Measurements from ENCODE around the gene ANKRD12.

The ANKRD12 gene

GRCh38 chr18:9097349-9097748 lies 39.2 kb upstream of the ANKRD12 start:
- H3K4me2 ChIP-seq (ENCODE audit: insufficient read depth, low read length, poor library complexity, severe bottlenecking), result no peak overlapping the region
- H3K14ac ChIP-seq (ENCODE audit: low read length), result no peak overlapping the region
- no peak overlapping the region for H3K4ac ChIP-seq (ENCODE audit: low read length)
- H2BK15ac ChIP-seq (ENCODE audit: low read length), result no peak overlapping the region
- peak overlapping the region; percentile 21 for H2AFZ ChIP-seq (ENCODE audit: low read length)
- H3K79me1 ChIP-seq (ENCODE audit: low read depth, low read length), result no peaks in the 10 kb centered on the region
- no peak overlapping the region for H2BK120ac ChIP-seq (ENCODE audit: low read depth, low read length)
- no peak overlapping the region for H4K8ac ChIP-seq (ENCODE audit: low read depth, low read length)
- H3K27ac ChIP-seq (replicated peaks; ENCODE audit: low read length), result no peak overlapping the region
- no peaks in the 10 kb centered on the region for H3K9me3 ChIP-seq (replicated peaks in 1 of 2; ENCODE audit: control insufficient read depth in 2 of 2, insufficient read depth in 1 of 2, low read depth in 1 of 2, low read length in 2 of 2)
- no peaks in the 10 kb centered on the region for H3K36me3 ChIP-seq (replicated peaks in 1 of 2; ENCODE audit: control insufficient read depth in 2 of 2, insufficient read depth in 2 of 2, low read length in 2 of 2)
- no peak for DNase-seq (ENCODE audit: low spot score)
- H2AK5ac ChIP-seq (ENCODE audit: low read depth, low read length), result no peak overlapping the region
- H4K91ac ChIP-seq (ENCODE audit: low read depth, low read length, poor library complexity), result no peak overlapping the region
- no CpG with 5 or more reads among the region's 2 CpGs for WGBS, 2 donors (ENCODE audit: extremely low coverage in 2 of 2, insufficient read length in 2 of 2, insufficient replicate concordance in 1 of 2)
- H2BK12ac ChIP-seq (ENCODE audit: low read length), result no peak overlapping the region
- no peaks in the 10 kb centered on the region for H3K27me3 ChIP-seq (ENCODE audit: control insufficient read depth in 3 of 3, insufficient read depth in 3 of 3, low read depth in 1 of 3, low read length in 3 of 3)
- no peak overlapping the region for H3K18ac ChIP-seq (ENCODE audit: low read length)
- no peak overlapping the region for H3K4me3 ChIP-seq (ENCODE audit: low read length in 2 of 2)
- no peak overlapping the region for H3K23ac ChIP-seq (ENCODE audit: low read depth, low read length, poor library complexity)
- no peak overlapping the region for H3K9ac ChIP-seq (ENCODE audit: low read depth, low read length, poor library complexity)
- H2BK5ac ChIP-seq (ENCODE audit: low read length), result no peak overlapping the region
- peaks cover 0 to 7% of the 10 kb centered on the region in 2 donors for H3K4me1 ChIP-seq (ENCODE audit: control insufficient read depth in 2 of 2, insufficient read depth in 1 of 2, low read depth in 1 of 2, low read length in 2 of 2)

GRCh38 chr18:9100796-9101195 lies 35.8 kb upstream of the ANKRD12 start:
- Histone ChIP-seq H3K4me3 (ENCODE audit: low read length in 2 of 2) (no peak overlapping the region), H2BK15ac (ENCODE audit: low read length) (no peak overlapping the region), H4K8ac (ENCODE audit: low read depth, low read length) (no peak overlapping the region), H3K23ac (ENCODE audit: low read depth, low read length, poor library complexity) (no peak overlapping the region), H3K4me2 (ENCODE audit: insufficient read depth, low read length, poor library complexity, severe bottlenecking) (no peak overlapping the region), H3K36me3 (replicated peaks in 1 of 2; ENCODE audit: control insufficient read depth in 2 of 2, insufficient read depth in 2 of 2, low read length in 2 of 2) (peaks cover 0 to 20% of the 10 kb centered on the region in 2 donors), H3K9ac (ENCODE audit: low read depth, low read length, poor library complexity) (no peak overlapping the region), H3K27ac (replicated peaks; ENCODE audit: low read length) (no peak overlapping the region), H2BK120ac (ENCODE audit: low read depth, low read length) (no peak overlapping the region), H3K9me3 (replicated peaks in 1 of 2; ENCODE audit: control insufficient read depth in 2 of 2, insufficient read depth in 1 of 2, low read depth in 1 of 2, low read length in 2 of 2) (no peaks in the 10 kb centered on the region), H3K14ac (ENCODE audit: low read length) (no peak overlapping the region), H3K18ac (ENCODE audit: low read length) (no peak overlapping the region), H2BK12ac (ENCODE audit: low read length) (no peak overlapping the region), H3K4me1 (ENCODE audit: control insufficient read depth in 2 of 2, insufficient read depth in 1 of 2, low read depth in 1 of 2, low read length in 2 of 2) (peaks cover under 1 to 19% of the 10 kb centered on the region in 2 donors), H2AK5ac (ENCODE audit: low read depth, low read length) (no peak overlapping the region), H2BK5ac (ENCODE audit: low read length) (no peak overlapping the region), H3K79me1 (ENCODE audit: low read depth, low read length) (no peaks in the 10 kb centered on the region), H4K91ac (ENCODE audit: low read depth, low read length, poor library complexity) (no peak overlapping the region), H3K27me3 (ENCODE audit: control insufficient read depth in 3 of 3, insufficient read depth in 3 of 3, low read depth in 1 of 3, low read length in 3 of 3) (no peaks in the 10 kb centered on the region), H3K4ac (ENCODE audit: low read length) (no peak overlapping the region), H2AFZ (ENCODE audit: low read length) (no peak overlapping the region)
- no CpG with 5 or more reads among the region's 3 CpGs for WGBS, 2 donors (ENCODE audit: extremely low coverage in 2 of 2, insufficient read length in 2 of 2, insufficient replicate concordance in 1 of 2)
- no peak for DNase-seq (ENCODE audit: low spot score)

GRCh38 chr18:9101730-9102507 lies 34.7 kb upstream of the ANKRD12 start:
- Histone ChIP-seq H4K8ac (ENCODE audit: low read depth, low read length) (no peak overlapping the region), H3K14ac (ENCODE audit: low read length) (no peak overlapping the region), H3K27me3 (ENCODE audit: control insufficient read depth in 3 of 3, insufficient read depth in 3 of 3, low read depth in 1 of 3, low read length in 3 of 3) (no peaks in the 10 kb centered on the region), H4K91ac (ENCODE audit: low read depth, low read length, poor library complexity) (no peak overlapping the region), H3K23ac (ENCODE audit: low read depth, low read length, poor library complexity) (no peak overlapping the region), H3K4me1 (ENCODE audit: control insufficient read depth in 2 of 2, insufficient read depth in 1 of 2, low read depth in 1 of 2, low read length in 2 of 2) (peaks cover 4 to 25% of the 10 kb centered on the region in 2 donors), H3K79me1 (ENCODE audit: low read depth, low read length) (no peaks in the 10 kb centered on the region), H3K4me3 (ENCODE audit: low read length in 2 of 2) (peak overlapping the region; percentile 69 to 78), H2BK15ac (ENCODE audit: low read length) (no peak overlapping the region), H2BK5ac (ENCODE audit: low read length) (no peak overlapping the region), H2BK12ac (ENCODE audit: low read length) (no peak overlapping the region), H3K4ac (ENCODE audit: low read length) (no peak overlapping the region), H3K36me3 (replicated peaks in 1 of 2; ENCODE audit: control insufficient read depth in 2 of 2, insufficient read depth in 2 of 2, low read length in 2 of 2) (peaks cover 0 to 28% of the 10 kb centered on the region in 2 donors), H3K4me2 (ENCODE audit: insufficient read depth, low read length, poor library complexity, severe bottlenecking) (peak overlapping the region; percentile 46), H3K27ac (replicated peaks; ENCODE audit: low read length) (no peak overlapping the region), H3K18ac (ENCODE audit: low read length) (no peak overlapping the region), H2BK120ac (ENCODE audit: low read depth, low read length) (no peak overlapping the region), H2AFZ (ENCODE audit: low read length) (peak overlapping the region; percentile 90), H2AK5ac (ENCODE audit: low read depth, low read length) (no peak overlapping the region), H3K9ac (ENCODE audit: low read depth, low read length, poor library complexity) (no peak overlapping the region), H3K9me3 (replicated peaks in 1 of 2; ENCODE audit: control insufficient read depth in 2 of 2, insufficient read depth in 1 of 2, low read depth in 1 of 2, low read length in 2 of 2) (no peaks in the 10 kb centered on the region)
- whole genome bisulfite sequencing, 2 donors (ENCODE audit: extremely low coverage in 2 of 2, insufficient read length in 2 of 2, insufficient replicate concordance in 1 of 2), result no CpG with 5 or more reads among the region's 17 CpGs
- DNase-seq (ENCODE audit: low spot score), result no peak

GRCh38 chr18:9102508-9103375 lies 33.8 kb upstream of the ANKRD12 start, which contains the start of gene NDUFV2:
Gene NDUFV2 (plus strand): TSS chr18:9102699. CDS start chr18:9102744, 45 bp downstream.
- Histone ChIP-seq H2BK120ac (ENCODE audit: low read depth, low read length) (no peak within 1 kb of the TSS), H2BK15ac (ENCODE audit: low read length) (no peak within 1 kb of the TSS), H3K14ac (ENCODE audit: low read length) (no peak within 1 kb of the TSS), H3K79me1 (ENCODE audit: low read depth, low read length) (no peaks in the 10 kb centered on the region), H3K4me2 (ENCODE audit: insufficient read depth, low read length, poor library complexity, severe bottlenecking) (peak within 1 kb of the TSS; percentile 46), H2BK5ac (ENCODE audit: low read length) (no peak within 1 kb of the TSS), H3K4me3 (ENCODE audit: low read length in 2 of 2) (peak within 1 kb of the TSS; percentile 78 to 92), H3K18ac (ENCODE audit: low read length) (peak within 1 kb of the TSS; percentile 85), H4K8ac (ENCODE audit: low read depth, low read length) (no peak within 1 kb of the TSS), H2AK5ac (ENCODE audit: low read depth, low read length) (no peak within 1 kb of the TSS), H2AFZ (ENCODE audit: low read length) (peak within 1 kb of the TSS; percentile 90), H3K27ac (replicated peaks; ENCODE audit: low read length) (peak within 1 kb of the TSS; percentile 52), H3K36me3 (replicated peaks in 1 of 2; ENCODE audit: control insufficient read depth in 2 of 2, insufficient read depth in 2 of 2, low read length in 2 of 2) (peaks cover under 1 to 36% of the 10 kb centered on the region in 2 donors), H3K9ac (ENCODE audit: low read depth, low read length, poor library complexity) (peak within 1 kb of the TSS; percentile 75), H3K23ac (ENCODE audit: low read depth, low read length, poor library complexity) (peak within 1 kb of the TSS; percentile 70), H4K91ac (ENCODE audit: low read depth, low read length, poor library complexity) (no peak within 1 kb of the TSS), H3K4me1 (ENCODE audit: control insufficient read depth in 2 of 2, insufficient read depth in 1 of 2, low read depth in 1 of 2, low read length in 2 of 2) (peaks cover 4 to 25% of the 10 kb centered on the region in 2 donors), H2BK12ac (ENCODE audit: low read length) (no peak within 1 kb of the TSS), H3K27me3 (ENCODE audit: control insufficient read depth in 3 of 3, insufficient read depth in 3 of 3, low read depth in 1 of 3, low read length in 3 of 3) (no peaks in the 10 kb centered on the region), H3K4ac (ENCODE audit: low read length) (no peak within 1 kb of the TSS), H3K9me3 (replicated peaks in 1 of 2; ENCODE audit: control insufficient read depth in 2 of 2, insufficient read depth in 1 of 2, low read depth in 1 of 2, low read length in 2 of 2) (no peaks in the 10 kb centered on the region)
- peak; percentile 92 for DNase-seq (ENCODE audit: low spot score)
- WGBS, 2 donors (ENCODE audit: extremely low coverage in 2 of 2, insufficient read length in 2 of 2, insufficient replicate concordance in 1 of 2), result no CpG with 5 or more reads among the region's 64 CpGs

All from neuronal stem cell (in vitro differentiated cells).